HepG2 (cell line): ENCODE data around the gene GSTP1. TPM values are rescaled to one million over a fixed set of nuclear protein-coding genes. Genes with fewer than 3 reads are reported as not detected.

Source experiments
- AHR ChIP-seq: IDR thresholded peaks from 2 replicates; pipeline ENCODE4 v1.6.1; 2018; ENCODE audit warnings: missing genetic modification reagents, missing compliant biosample characterization
- CBX2 ChIP-seq, 2 experiments: fragments of 200-600 bp in 1 of 2; sonication (generic); formaldehyde crosslinking in 1 of 2; IDR thresholded peaks; 2 replicates each; pipeline versions ENCODE4 v1.7.0 to v1.8.1; 2018 to 2022; ENCODE audit warnings: low read depth in 2 of 2, low read length in 1 of 2, mild to moderate bottlenecking in 1 of 2, missing genetic modification reagents in 1 of 2
- CREM ChIP-seq, 2 experiments: sonication (generic) in 1 of 2; formaldehyde crosslinking in 1 of 2; IDR thresholded peaks; 2 replicates each; pipeline versions ENCODE4 v1.4.0 to v1.6.1; 2016 to 2020; ENCODE audit warnings: antibody characterized with exemption in 1 of 2, mild to moderate bottlenecking in 1 of 2, missing genetic modification reagents in 1 of 2
- CTCF ChIP-seq: sonication (generic); formaldehyde crosslinking; IDR thresholded peaks from 2 replicates; pipeline ENCODE4 v1.5.0; 2020; ENCODE audit warnings: mild to moderate bottlenecking, missing genetic modification reagents, moderate library complexity
- FOXO1 ChIP-seq: sonication (generic); formaldehyde crosslinking; IDR thresholded peaks from 2 replicates; pipeline ENCODE4 v1.4.0; 2020; ENCODE audit warnings: missing genetic modification reagents
- HNRNPH1 ChIP-seq: fragments of 200-400 bp; formaldehyde crosslinking; optimal IDR thresholded peaks from 2 replicates; pipeline ENCODE3; 2017; ENCODE audit warnings: mild to moderate bottlenecking, low read depth, low read length
- KAT7 ChIP-seq: IDR thresholded peaks from 2 replicates; pipeline ENCODE4 v1.6.1; 2018; ENCODE audit warnings: borderline replicate concordance, missing compliant biosample characterization
- KDM6A ChIP-seq: IDR thresholded peaks from 2 replicates; pipeline ENCODE4 v1.6.1; 2016; ENCODE audit warnings: low read depth
- KLF16 ChIP-seq, 2 experiments: sonication (generic) in 1 of 2; formaldehyde crosslinking in 1 of 2; IDR thresholded peaks; 2 replicates each; pipeline versions ENCODE4 v1.6.1 to v1.8.0; 2016 to 2023; ENCODE audit warnings: missing genetic modification reagents in 2 of 2, missing compliant biosample characterization in 1 of 2
- LCORL ChIP-seq, 2 experiments: fragments of 450-650 bp in 1 of 2; sonication (generic) in 1 of 2; formaldehyde crosslinking in 1 of 2; IDR thresholded peaks; 2 replicates each; pipeline versions ENCODE4 v1.5.0 to v1.6.1; 2017 to 2020; ENCODE audit warnings: antibody characterized with exemption in 1 of 2, missing genetic modification reagents in 1 of 2
- MTF2 ChIP-seq: sonication (generic); formaldehyde crosslinking; IDR thresholded peaks from 2 replicates; pipeline ENCODE4 v1.5.0; 2020; ENCODE audit warnings: missing genetic modification reagents, borderline replicate concordance
- PLSCR1 ChIP-seq: sonication (generic); formaldehyde crosslinking; IDR thresholded peaks from 2 replicates; pipeline ENCODE4 v1.5.0; 2020; ENCODE audit warnings: missing genetic modification reagents, mild to moderate bottlenecking, borderline replicate concordance
- PPARG ChIP-seq: conservative IDR thresholded peaks from 2 replicates; pipeline ENCODE4 v1.6.1; 2016; ENCODE audit warnings: missing biosample characterization, missing genetic modification reagents
- PRPF4 ChIP-seq: fragments of 200-400 bp; formaldehyde crosslinking; IDR thresholded peaks from 2 replicates; pipeline ENCODE4 v1.6.1; 2016; ENCODE audit warnings: low read length, low read depth; ENCODE audit not compliant: poor library complexity, severe bottlenecking
- RAD51 ChIP-seq: fragments of 450-650 bp; IDR thresholded peaks from 2 replicates; pipeline ENCODE4 v1.6.1; 2016; ENCODE audit warnings: borderline replicate concordance
- SAP130 ChIP-seq: IDR thresholded peaks from 2 replicates; pipeline ENCODE4 v1.6.1; 2016; ENCODE audit warnings: low read depth
- SP1 ChIP-seq, 2 experiments: fragments of 450-650 bp in 1 of 2; sonication (generic) in 1 of 2; formaldehyde crosslinking in 1 of 2; IDR thresholded peaks; 2 replicates each; pipeline versions ENCODE4 v1.4.0 to v1.6.1; 2016 to 2020; ENCODE audit warnings: missing genetic modification reagents in 1 of 2
- SSRP1 ChIP-seq: IDR thresholded peaks from 2 replicates; pipeline ENCODE4 v1.6.1; 2016; ENCODE audit warnings: control low read depth
- TARDBP ChIP-seq: sonication (generic); formaldehyde crosslinking; IDR thresholded peaks from 2 replicates; pipeline ENCODE4 v1.8.0; 2022; ENCODE audit warnings: mild to moderate bottlenecking, missing genetic modification reagents
- THAP11 ChIP-seq: IDR thresholded peaks from 2 replicates; pipeline ENCODE4 v1.6.1; 2016; ENCODE audit warnings: missing biosample characterization, missing genetic modification reagents
- ZFX ChIP-seq: sonication (generic); formaldehyde crosslinking; IDR thresholded peaks from 2 replicates; pipeline ENCODE4 v1.4.0; 2020; ENCODE audit warnings: mild to moderate bottlenecking, low read depth, missing genetic modification reagents, moderate library complexity
- ZNF136 ChIP-seq: sonication (generic); formaldehyde crosslinking; IDR thresholded peaks from 2 replicates; pipeline ENCODE4 v1.8.1; 2022; ENCODE audit warnings: low read depth, mild to moderate bottlenecking, moderate library complexity, missing genetic modification reagents
- ZNF230 ChIP-seq: sonication (generic); formaldehyde crosslinking; IDR thresholded peaks from 2 replicates; pipeline ENCODE4 v1.4.0; 2020; ENCODE audit warnings: mild to moderate bottlenecking, missing genetic modification reagents
- ZNF296 ChIP-seq: sonication (generic); formaldehyde crosslinking; conservative IDR thresholded peaks from 2 replicates; pipeline ENCODE4 v1.5.0; 2020; ENCODE audit warnings: mild to moderate bottlenecking, missing genetic modification reagents
- ZNF335 ChIP-seq: sonication (generic); formaldehyde crosslinking; IDR thresholded peaks from 2 replicates; pipeline ENCODE4 v1.4.0; 2020; ENCODE audit warnings: missing genetic modification reagents
- ZNF367 ChIP-seq: sonication (generic); formaldehyde crosslinking; IDR thresholded peaks from 2 replicates; pipeline ENCODE4 v1.4.0; 2020; ENCODE audit warnings: missing genetic modification reagents, borderline replicate concordance
- ZNF496 ChIP-seq: sonication (generic); formaldehyde crosslinking; IDR thresholded peaks from 2 replicates; pipeline ENCODE4 v1.8.1; 2023; ENCODE audit warnings: mild to moderate bottlenecking, moderate library complexity, missing genetic modification reagents; ENCODE audit not compliant: insufficient replicate concordance
- ZNF530 ChIP-seq: sonication (generic); formaldehyde crosslinking; IDR thresholded peaks from 2 replicates; pipeline ENCODE4 v1.5.0; 2020; ENCODE audit warnings: low read depth, mild to moderate bottlenecking, missing genetic modification reagents
- ZNF572 ChIP-seq: sonication (generic); formaldehyde crosslinking; IDR thresholded peaks from 2 replicates; pipeline ENCODE4 v1.5.1; 2020; ENCODE audit warnings: mild to moderate bottlenecking, missing genetic modification reagents
- ZNF670 ChIP-seq: sonication (generic); formaldehyde crosslinking; IDR thresholded peaks from 2 replicates; pipeline ENCODE4 v1.8.0; 2022; ENCODE audit warnings: mild to moderate bottlenecking, missing genetic modification reagents, borderline replicate concordance
- polyA plus RNA-seq, 8 experiments: library from polyadenylated mRNA; depleted of rRNA in 3 of 8; stranded (reverse) in 7 of 8; unstranded in 1 of 8; fragments of >200 nt; fragmentation: Illumina TruSeq in 4 of 8; extraction: Trizol in 4 of 8; gene quantifications; 2 replicates each; pipeline versions ENCODE4 v1.2.1 to v1.2.3, GENCODE V29; 2011 to 2016; ENCODE audit warnings: low read depth in 4 of 8, missing spikeins in 1 of 8, mixed read lengths in 1 of 8; ENCODE audit not compliant: insufficient read depth in 1 of 8
- total RNA-seq, 5 experiments: library from RNA; depleted of rRNA; stranded (reverse); fragments of >200 nt; fragmentation: Illumina TruSeq; extraction: Trizol; gene quantifications; 2 replicates each; pipeline ENCODE4 v1.2.3, GENCODE V29; 2016; ENCODE audit warnings: low read depth in 1 of 5

GSTP1 gene
- total and polyA plus RNA-seq, 2 of the 13 experiments (the other 11 are each of a cell fraction or from before 2014, with no cell fraction given), result not detected

GRCh38 chr11:67617243-67617953 is 33.8 kb downstream of the GSTP1 start (continued):
- TF ChIP-seq FOXO1 (CRISPR knock-in tag) (no peak), PRPF4 (no peak), SSRP1 (CRISPR knock-in tag) (0 out of 2 replicates have a peak, but pooled peaks have one; percentile 38), CBX2 (IDR thresholded peaks at IDR 0.05; ENCODE audit: low read depth, low read length) (no peak), CBX2 (CRISPR knock-in tag; IDR thresholded peaks at IDR 0.05; ENCODE audit: low read depth) (no peak), PPARG (CRISPR knock-in tag) (no peak; the same call in 1 of the 2 replicates), CREM (IDR thresholded peaks at IDR 0.05) (0 out of 2 replicates have a peak, but pooled peaks have one; percentile 16), CREM (CRISPR knock-in tag; IDR thresholded peaks at IDR 0.05) (no peak), ZNF670 (CRISPR knock-in tag) (no peak), LCORL (IDR thresholded peaks at IDR 0.05) (no peak), LCORL (CRISPR knock-in tag; IDR thresholded peaks at IDR 0.05) (peak; percentile 79), ZNF367 (CRISPR knock-in tag) (no peak), HNRNPH1 (no peak), KDM6A (no peak), ZNF572 (no peak), THAP11 (CRISPR knock-in tag) (peak; percentile 54), KAT7 (CRISPR knock-in tag) (no peak), SAP130 (CRISPR knock-in tag) (peak; percentile 54; the same call in 1 of the 2 replicates), AHR (CRISPR knock-in tag) (no peak), ZFX (CRISPR knock-in tag) (0 out of 2 replicates have a peak, but pooled peaks have one; percentile 27), TARDBP (CRISPR knock-in tag) (0 out of 2 replicates have a peak, but pooled peaks have one; percentile 5), ZNF296 (CRISPR knock-in tag) (no peak), RAD51 (no peak), SP1 (IDR thresholded peaks at IDR 0.05) (no peak), SP1 (CRISPR knock-in tag; IDR thresholded peaks at IDR 0.05) (no peak), ZNF530 (CRISPR knock-in tag) (no peak), ZNF335 (no peak), ZNF496 (no peak), KLF16 (CRISPR knock-in tag; IDR thresholded peaks at IDR 0.05) (no peak), PLSCR1 (CRISPR knock-in tag) (no peak), ZNF136 (CRISPR knock-in tag) (no peak), ZNF230 (CRISPR knock-in tag) (no peak), CTCF (CRISPR knock-in tag) (no peak), MTF2 (CRISPR knock-in tag) (no peak)
